Measurements from ENCODE around the gene SLC12A9.

- TF ChIP-seq CTCF (IDR thresholded peaks at IDR 0.05; ENCODE audit: poor library complexity) (no peak), EZH2phosphoT487 (IDR thresholded peaks at IDR 0.05; ENCODE audit: low read depth, severe bottlenecking, unreplicated experiment) (no peak), EZH2 (IDR thresholded peaks at IDR 0.05; ENCODE audit: borderline replicate concordance) (no peak)
Measured at GRCh38 chr7:100856871-100857282, 4.4 kb downstream of the SLC12A9 start.
